ENCODE measurements around the gene DLGAP3.

GRCh38 chr1:34929853-34930701 is 627 bp upstream of the DLGAP3 start:
- no peak for TF ChIP-seq CTCF (IDR thresholded peaks at IDR 0.05)
- TF ChIP-seq EP300 (IDR thresholded peaks at IDR 0.05): no peak
- no peak for TF ChIP-seq POLR2A (IDR thresholded peaks at IDR 0.05)

Measured in stomach (tissue), 4 donors.